Activated gamma-delta T cell treated with Interleukin-2 at 50 U/mL for 16 hours (primary cell): Measurements from ENCODE around the gene XK.
"Not testable (repeated sequence)": the region's sequence is repeated elsewhere in the genome, so short reads cannot be mapped to it uniquely, and the experiment has no call there.

Source experiments
- DNase-seq: peaks from one replicate; pipeline ENCODE4 v3.0.0-alpha.2; 2020

The XK gene

DNA sequence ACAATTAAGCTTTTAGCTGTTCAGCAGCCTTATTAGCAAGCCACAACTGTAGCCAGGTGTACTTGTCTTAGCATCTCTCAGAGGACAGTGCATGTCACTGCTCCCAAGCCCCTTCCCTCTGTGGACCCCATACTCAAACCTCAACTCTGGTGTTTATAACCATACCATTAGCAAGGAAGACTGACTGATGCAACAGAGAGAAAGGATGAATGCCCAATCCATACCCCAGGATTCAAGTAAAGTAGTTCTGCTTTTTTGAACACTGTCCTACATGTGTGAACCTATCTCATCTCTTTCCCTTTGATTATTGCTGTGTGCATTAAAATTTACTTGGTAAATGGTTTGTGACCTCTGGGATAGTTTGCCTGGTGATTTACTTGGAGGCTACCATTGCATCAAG, 71.5 kb downstream of the XK start:
- no peak for DNase-seq

DNA sequence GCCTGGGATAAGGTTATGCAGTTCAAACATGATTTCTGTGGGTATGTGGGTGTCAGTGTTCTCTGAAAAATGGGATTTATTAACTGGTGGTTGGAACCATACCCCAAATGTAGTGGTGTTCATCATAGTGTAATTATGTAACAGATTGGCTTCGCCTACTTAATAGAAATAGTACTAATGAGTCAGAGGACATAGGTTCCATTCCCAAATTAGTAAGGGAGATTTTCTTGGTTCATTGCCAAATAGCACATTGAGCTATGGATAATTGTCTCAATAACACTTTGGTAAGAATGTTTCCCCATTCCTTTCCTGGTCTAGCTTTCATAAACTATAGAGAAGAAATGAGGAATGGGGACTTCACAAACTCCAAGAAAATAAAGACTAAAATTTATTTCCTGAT, 73.8 kb downstream of the XK start:
- DNase-seq = no peak

DNA sequence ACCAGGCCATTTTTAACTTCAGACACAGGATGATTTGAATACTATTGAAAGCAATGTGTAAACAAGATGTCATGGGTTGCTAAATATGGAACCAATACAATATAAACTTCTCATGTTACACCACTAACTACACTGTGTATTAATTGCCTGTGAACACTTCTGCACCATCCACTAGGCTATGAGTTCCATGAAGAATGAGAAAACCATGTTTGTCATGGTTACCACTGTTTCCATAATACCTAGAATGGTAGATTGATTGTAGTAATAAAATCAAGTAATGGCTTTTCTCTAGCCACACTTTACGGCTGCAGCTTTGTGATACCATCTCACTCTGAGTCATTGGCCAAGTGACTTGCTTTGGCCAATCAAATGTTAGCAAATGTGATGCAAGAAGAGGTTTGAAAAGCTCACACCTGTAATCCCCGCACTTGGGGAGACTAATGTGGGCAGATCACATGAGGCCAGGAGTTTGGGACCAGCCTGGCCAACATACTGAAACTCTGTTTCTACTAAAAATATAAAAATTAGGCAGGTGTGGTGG, 74.4 kb downstream of the XK start:
- no peak for DNase-seq

DNA sequence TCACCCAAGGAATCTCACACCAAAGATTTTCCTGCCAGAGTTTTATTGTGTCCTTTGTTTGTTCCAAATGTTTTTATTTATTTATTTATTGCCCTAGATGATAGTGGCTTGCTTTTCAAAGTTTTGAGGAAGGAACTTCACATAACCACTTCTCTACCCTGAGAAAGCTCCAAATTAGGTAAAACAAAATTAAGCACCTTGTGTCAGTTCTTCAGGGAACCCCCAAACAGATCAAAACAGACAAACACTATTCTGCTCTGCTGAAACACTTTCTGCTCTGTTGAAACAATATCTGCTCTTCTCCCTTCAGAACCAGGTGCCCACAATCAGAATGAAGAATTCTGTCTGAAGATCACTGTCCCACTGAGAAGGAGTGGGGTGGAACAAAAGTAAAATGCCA, 77.8 kb downstream of the XK start:
- DNase-seq = no peak

DNA sequence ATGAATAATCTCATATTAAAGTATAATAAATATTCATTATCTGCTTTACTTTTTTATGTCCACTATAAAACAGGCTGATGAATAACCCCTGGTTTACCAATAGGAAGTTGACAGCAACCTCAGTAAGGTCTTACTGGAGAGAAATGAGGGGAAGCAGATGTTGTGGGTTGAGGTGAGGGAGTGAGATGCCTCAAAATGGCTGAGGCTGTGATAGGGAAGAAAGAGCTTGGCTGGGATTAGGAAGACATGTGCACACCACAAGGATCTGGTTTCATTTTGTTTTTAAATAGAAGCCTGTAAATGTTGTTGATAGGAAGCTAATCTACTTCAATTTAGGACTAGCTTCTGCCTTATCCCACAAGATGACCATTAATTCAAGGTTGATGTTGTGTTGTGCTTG, 79.9 kb downstream of the XK start:
- DNase-seq = no peak

DNA sequence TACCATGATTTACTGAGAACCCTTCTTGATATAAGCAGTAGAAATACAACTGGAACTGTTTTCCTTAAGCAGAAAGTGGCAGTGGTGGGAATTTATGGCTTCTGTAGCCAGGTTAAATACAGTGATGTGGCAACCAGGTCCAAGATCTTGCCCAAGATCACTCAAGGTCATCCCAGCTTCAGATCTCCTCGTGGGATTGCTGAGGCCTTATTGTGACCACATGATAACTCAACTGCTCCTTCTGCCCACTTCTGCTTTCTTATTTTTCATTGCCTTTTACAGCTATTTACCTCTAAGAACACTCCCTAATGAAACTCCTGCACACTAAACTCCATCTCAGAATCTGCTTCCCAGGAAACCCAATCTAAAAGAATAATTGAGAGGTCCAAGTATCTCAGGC, 81.8 kb downstream of the XK start:
- no peak for DNase-seq

DNA sequence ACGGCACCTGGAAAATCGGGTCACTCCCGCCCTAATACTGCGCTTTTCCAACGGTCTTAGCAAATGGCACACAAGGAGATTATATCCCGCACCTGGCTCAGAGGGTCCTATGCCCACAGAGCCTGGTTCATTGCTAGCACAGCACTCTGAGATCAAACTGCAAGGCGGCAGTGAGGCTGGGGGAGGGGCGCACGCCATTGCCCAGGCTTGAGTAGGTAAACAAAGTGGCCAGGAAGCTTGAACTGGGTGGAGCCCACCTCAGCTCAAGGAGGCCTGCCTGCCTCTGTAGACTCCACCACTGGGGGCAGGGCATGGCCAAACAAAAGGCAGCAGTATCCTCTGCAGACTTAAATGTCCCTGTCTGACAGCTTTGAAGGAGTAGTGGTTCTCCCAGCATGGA, 83.3 kb downstream of the XK start:
- DNase-seq = not testable (repeated sequence)

DNA sequence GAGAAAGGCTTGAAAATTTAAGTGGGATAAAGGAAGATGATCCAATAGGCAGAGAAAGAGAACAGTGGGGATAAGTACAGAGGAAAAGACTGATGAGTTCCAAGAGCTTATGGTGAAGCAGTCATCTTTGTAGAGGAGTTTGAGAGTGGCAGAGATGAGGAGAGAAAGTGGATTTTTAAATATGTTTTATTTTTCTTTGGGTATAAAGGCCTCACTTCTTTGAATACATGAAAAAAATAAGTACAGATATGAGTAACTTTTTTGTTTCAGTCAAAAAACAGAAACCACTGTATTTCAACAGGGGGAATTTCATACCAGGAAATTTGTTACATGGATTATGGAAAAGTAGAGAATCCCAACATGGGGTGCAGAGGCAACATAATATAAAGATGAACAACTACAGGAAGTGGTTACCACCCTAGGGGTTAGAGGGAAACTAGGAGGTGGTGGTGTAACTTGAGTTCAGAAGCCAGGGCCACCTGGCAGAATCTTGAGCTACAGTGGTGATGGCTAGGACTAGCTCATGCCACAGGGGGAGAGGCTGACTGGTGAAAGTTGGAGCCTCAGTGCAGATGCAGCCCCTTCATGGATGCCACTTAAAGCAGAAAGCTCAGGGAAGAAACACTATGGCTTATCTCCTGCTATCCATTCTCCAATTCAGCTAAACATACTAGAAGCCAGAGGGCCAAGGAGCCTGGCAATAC, 90.8 kb downstream of the XK start:
- no peak for DNase-seq

DNA sequence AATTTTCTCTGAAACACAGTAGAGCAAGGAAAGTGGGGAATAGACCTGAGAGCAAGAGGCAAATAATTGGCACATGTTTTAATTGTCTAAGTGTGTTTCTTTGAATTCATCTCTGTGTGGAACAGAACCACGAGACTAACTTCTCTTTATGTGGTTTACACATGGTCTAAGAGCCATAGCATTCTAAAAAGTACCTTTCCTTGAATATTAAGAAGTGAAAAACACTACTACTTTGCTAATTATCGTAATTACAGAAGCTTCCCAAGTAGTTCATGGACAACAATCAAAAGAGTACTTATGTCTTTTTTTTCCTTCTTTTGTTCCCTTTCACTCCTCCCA, 91.4 kb downstream of the XK start:
- DNase-seq = no peak

DNA sequence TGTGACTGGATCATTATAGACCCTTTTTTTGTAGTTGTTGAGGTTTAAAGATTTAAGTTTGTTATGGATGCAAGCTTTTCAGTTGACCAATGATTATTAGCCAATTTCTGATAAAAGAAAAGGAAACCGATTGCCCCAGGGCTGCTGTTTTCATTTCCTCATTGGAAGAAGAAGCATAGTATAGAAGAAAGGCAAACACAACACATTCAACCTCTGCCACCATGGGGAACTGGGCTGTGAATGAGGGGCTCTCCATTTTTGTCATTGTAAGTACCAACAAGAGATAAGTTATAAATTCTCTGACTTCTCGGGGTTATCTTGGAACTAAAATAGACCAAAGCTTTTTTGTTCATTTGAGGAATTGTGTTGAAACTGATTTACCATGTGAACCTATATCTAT, 94.3 kb downstream of the XK start, which contains the start of gene CYBB:
Gene CYBB (plus strand): TSS at position 203 of the 400 bp plus-strand sequence. CDS start 19 bp downstream, at position 222.
- DNase-seq = no peak

DNA sequence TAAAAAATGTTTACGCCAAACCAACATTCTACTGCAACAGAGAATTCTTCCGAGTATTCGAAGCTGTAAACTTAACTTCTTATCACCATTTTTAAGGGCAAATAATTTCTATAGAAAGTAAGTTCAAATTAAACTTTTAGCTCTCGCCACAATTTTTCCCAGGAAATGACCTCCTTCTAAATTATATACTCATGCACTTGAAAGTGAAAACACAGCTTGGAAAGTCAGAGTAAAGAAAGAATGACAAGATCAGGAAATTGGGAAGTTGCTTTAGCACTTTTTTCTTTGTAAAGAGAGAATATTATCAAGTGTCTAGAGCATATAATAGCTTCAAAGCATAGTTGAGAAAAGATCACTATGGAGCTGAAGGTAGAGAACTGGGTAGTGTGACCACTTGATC, 95.5 kb downstream of the XK start:
- no peak for DNase-seq
